Left lung (tissue), 10 donors: ENCODE data around the gene KCTD6. TPM values are rescaled to one million over a fixed set of nuclear protein-coding genes. Genes with fewer than 3 reads are reported as not detected.

Source experiments
- ATAC-seq: fragments of 200-7000 bp; cut with Tn5 transposase; one replicate; pipeline ENCODE4 v1.9.1; 2020; ENCODE audit warnings: moderate library complexity
- DNase-seq, 4 donors: peaks; one replicate each; pipeline ENCODE4 v3.0.0-alpha.2; 2013 to 2020
- H3K27ac ChIP-seq, 2 donors: fragments of 200-600 bp; sonication (generic) in 1 of 2; one replicate each; pipeline versions ENCODE4 v1.5.0 to v1.8.0; 2020 to 2021
- H3K27me3 ChIP-seq, 2 donors: fragments of 200-600 bp; sonication (generic) in 1 of 2; one replicate each; pipeline versions ENCODE4 v1.5.0 to v1.8.0; 2020 to 2021
- H3K36me3 ChIP-seq, 2 donors: fragments of 200-600 bp; sonication (generic) in 1 of 2; one replicate each; pipeline versions ENCODE4 v1.5.0 to v1.8.0; 2020 to 2021
- H3K4me1 ChIP-seq, 2 donors: fragments of 200-600 bp; one replicate each; pipeline ENCODE4 v1.8.0; 2021
- H3K4me3 ChIP-seq, 2 donors: fragments of 200-600 bp; sonication (generic) in 1 of 2; one replicate each; pipeline versions ENCODE4 v1.5.0 to v1.8.0; 2020 to 2021; ENCODE audit warnings: mild to moderate bottlenecking in 1 of 2
- H3K9me3 ChIP-seq, 2 donors: fragments of 200-600 bp; sonication (generic) in 1 of 2; one replicate each; pipeline versions ENCODE4 v1.5.0 to v1.8.0; 2020 to 2021
- CTCF ChIP-seq, 2 donors: fragments of 200-600 bp; sonication (generic) in 1 of 2; IDR thresholded peaks; one replicate each; pipeline versions ENCODE4 v1.5.0 to v1.8.0; 2021; ENCODE audit warnings: antibody characterized with exemption in 2 of 2
- intact Hi-C, 2 donors: fragments of 100-400 bp; cut with DNase I; formaldehyde crosslinking; loops; one replicate each; pipeline versions ENCODE4 v1.11.2 to v1.14.2; 2022
- polyA plus RNA-seq, 6 donors: library from polyadenylated mRNA; unstranded; fragments of 120-200 nt; gene quantifications; one replicate each; pipeline ENCODE4 v1.2.1, GENCODE V29; 2013; ENCODE audit not compliant: insufficient read length in 6 of 6
- total RNA-seq, 2 donors: library from RNA; stranded (reverse); fragmentation: NEBNext Ultra II Directional; extraction: Animal tissue kit (Norgen Biotek cat#: 25700); gene quantifications; one replicate each; pipeline ENCODE4 v1.2.1, GENCODE V29; 2021
- donor health status: DM: no; HTN: yes; CAD: no.
- donor health status: DM: no; HTN: no; CAD: no.

Gene KCTD6
- total and polyA plus RNA-seq, 8 donors: 8.1 to 19.2 (median 16.8) TPM

DNA sequence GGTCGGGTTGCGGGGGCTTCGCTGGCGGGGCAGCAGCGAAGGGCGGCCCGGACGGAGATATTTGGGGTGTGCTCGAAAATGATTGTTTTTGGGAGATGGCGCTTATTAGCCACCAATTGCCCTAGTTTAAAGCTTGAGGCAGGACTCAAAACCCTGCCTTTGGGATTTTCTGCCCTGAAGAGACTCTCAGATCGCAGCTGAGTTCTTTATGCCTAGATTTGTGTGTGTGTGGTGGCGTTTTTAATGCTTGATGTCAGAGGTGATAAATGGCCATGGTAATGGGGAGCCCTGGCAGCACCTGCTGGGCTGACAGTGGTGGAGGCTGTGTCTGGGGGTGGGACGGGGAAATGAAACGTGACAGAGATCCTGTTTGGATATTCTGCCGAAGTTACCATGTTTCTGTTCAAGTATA is 604 bp downstream of the KCTD6 start:
- DNase-seq (no peak), ATAC-seq (no peak)
- H3K27ac ChIP-seq: peak overlapping the region; percentile 17 to 64
- no peaks in the 10 kb centered on the region for H3K27me3 ChIP-seq
- TF ChIP-seq CTCF (IDR thresholded peaks at IDR 0.05): no peak
- H3K4me3 ChIP-seq: peak overlapping the region; percentile 61 to 65
- no peaks in the 10 kb centered on the region for H3K9me3 ChIP-seq
- H3K36me3 ChIP-seq: no peaks in the 10 kb centered on the region
- H3K4me1 ChIP-seq: peaks cover 15 to 47% of the 10 kb centered on the region in 2 donors
- intact Hi-C loops: no loop called here

DNA sequence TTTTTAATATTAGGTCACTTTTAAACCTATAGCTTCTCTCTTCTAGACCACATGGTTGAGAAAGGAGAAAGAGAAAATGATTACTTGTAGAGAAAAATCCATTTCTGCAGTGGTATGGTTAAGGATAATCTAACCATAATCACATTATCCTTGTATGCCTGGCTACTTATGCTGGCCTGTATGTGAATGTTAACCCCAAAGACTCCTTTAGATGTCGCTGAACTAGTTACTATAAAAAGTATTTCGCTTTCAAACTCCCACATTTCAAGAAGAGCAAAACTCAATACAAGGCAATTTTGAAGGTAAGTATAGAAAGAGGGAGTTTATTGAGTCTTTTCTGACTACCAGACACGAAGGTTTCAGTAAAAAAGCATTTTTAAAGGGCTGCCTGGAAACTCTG is 2.2 kb downstream of the KCTD6 start:
- Histone ChIP-seq H3K4me1 (peaks cover 15 to 51% of the 10 kb centered on the region in 2 donors), H3K4me3 (no peak overlapping the region), H3K9me3 (no peaks in the 10 kb centered on the region), H3K27ac (no peak overlapping the region), H3K27me3 (no peaks in the 10 kb centered on the region), H3K36me3 (no peaks in the 10 kb centered on the region)
- intact Hi-C loops: no loop called here
- TF ChIP-seq CTCF (IDR thresholded peaks at IDR 0.05): no peak
- DNase-seq: no peak
- ATAC-seq: no peak

GRCh38 chr3:58495101-58495500 is 3.2 kb downstream of the KCTD6 start:
- intact Hi-C loops: no loop called here
- H3K4me3 ChIP-seq: no peak overlapping the region
- H3K27ac ChIP-seq: no peak overlapping the region
- ATAC-seq (no peak), DNase-seq (no peak)
- TF ChIP-seq CTCF (IDR thresholded peaks at IDR 0.05): no peak
- H3K9me3 ChIP-seq: no peaks in the 10 kb centered on the region
- peaks cover 0 to 6% of the 10 kb centered on the region in 2 donors for H3K36me3 ChIP-seq
- no peaks in the 10 kb centered on the region for H3K27me3 ChIP-seq
- peaks cover 15 to 51% of the 10 kb centered on the region in 2 donors for H3K4me1 ChIP-seq

- DNase-seq (no peak), ATAC-seq (no peak)
- Histone ChIP-seq H3K27ac (no peak overlapping the region), H3K4me3 (no peak overlapping the region), H3K36me3 (peaks cover 0 to 17% of the 10 kb centered on the region in 2 donors), H3K4me1 (peaks cover 15 to 47% of the 10 kb centered on the region in 2 donors), H3K27me3 (no peaks in the 10 kb centered on the region), H3K9me3 (no peaks in the 10 kb centered on the region)
- no peak for TF ChIP-seq CTCF (IDR thresholded peaks at IDR 0.05)
- intact Hi-C loops: no loop called here
Measured at GRCh38 chr3:58496206-58496857, 4.4 kb downstream of the KCTD6 start.

- no peak for TF ChIP-seq CTCF (IDR thresholded peaks at IDR 0.05)
- intact Hi-C loops: no loop called here
Measured at GRCh38 chr3:58497097-58497496, 5.2 kb downstream of the KCTD6 start.

More at GRCh38 chr3:58497097-58497496, 5.2 kb downstream of the KCTD6 start:
- Histone ChIP-seq H3K4me1 (peaks cover 15 to 45% of the 10 kb centered on the region in 2 donors), H3K4me3 (no peak overlapping the region), H3K27ac (no peak overlapping the region), H3K9me3 (no peaks in the 10 kb centered on the region), H3K36me3 (peaks cover 0 to 23% of the 10 kb centered on the region in 2 donors), H3K27me3 (no peaks in the 10 kb centered on the region)
- ATAC-seq (no peak), DNase-seq (no peak)
